NOMO-1 (cell line): ENCODE measurements around the gene PUS3.
"Not testable (repeated sequence)": the region's sequence is repeated elsewhere in the genome, so short reads cannot be mapped to it uniquely, and the experiment has no call there.

Experiments
- DNase-seq, 2 experiments: peaks; one replicate each; lab custom pipeline; 2025; ENCODE audit not compliant: unreplicated experiment in 2 of 2; lab: John Stamatoyannopoulos, UW

The PUS3 gene

DNA sequence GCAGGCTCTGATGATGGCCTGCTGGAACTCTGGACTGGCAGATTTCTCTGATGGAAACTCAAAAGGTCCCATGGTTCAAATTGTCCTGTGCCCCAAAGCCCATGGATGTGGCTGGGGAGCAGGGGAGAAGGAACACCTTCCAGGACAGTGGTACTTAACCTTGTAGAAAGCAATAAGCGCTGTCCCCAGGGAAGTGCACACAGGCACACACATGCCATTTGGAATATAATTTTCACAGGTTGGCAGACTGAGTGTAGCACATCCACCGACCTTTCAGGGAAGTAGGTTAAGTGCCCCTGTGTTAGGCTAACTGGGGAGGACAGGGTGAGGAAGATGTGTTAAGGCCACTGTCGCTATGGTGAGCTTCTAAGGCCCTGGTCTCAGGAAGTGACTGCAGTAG, 19.1 kb upstream of the PUS3 start:
- no peak for DNase-seq

DNA sequence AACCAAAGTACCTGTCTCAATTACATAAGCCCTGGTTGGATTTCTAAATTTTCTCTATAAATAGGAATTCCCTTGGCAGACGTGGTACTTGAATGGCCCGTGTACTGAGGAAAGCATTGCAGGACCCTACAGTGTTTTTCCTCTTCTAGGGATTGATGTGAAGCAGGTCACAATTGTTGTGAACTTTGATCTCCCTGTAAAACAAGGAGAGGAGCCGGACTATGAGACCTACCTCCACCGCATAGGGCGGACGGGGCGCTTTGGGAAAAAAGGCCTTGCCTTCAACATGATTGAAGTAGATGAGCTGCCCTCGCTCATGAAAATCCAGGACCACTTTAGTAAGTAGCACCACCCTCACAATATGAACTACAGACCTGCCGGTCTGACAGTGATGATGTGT, 18.0 kb upstream of the PUS3 start:
- no peak for DNase-seq

DNA sequence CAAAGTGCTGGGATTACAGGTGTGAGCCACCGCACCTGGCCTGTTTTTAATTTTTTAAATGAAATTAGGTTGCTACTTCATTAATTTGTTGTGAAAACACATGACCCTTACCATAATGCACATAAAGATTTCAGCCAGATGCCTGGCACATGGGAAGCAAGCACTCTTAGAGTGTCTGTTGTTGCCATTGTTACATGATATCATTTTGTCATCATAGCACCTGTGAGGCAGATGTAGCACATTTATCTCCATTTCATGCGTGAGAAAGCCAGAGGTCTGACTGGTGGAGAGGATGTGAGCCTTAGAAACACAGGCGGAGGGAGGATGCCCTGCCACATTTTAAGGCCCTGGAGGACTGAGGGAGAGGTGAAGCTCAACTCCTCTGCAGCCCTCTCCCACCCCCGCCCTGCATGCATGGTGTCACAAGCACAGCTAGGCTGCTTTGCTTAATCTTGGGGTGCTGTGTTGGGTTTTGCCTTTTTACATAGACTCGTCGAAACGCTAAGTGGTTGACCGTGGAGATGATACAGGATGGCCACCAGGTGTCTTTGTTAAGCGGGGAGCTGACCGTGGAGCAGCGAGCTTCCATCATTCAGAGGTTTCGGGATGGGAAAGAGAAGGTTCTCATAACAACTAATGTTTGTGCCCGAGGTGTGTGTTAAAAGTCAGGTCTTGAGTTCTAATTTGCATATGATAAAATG, 15.3 kb upstream of the PUS3 start:
- DNase-seq: no peak

DNA sequence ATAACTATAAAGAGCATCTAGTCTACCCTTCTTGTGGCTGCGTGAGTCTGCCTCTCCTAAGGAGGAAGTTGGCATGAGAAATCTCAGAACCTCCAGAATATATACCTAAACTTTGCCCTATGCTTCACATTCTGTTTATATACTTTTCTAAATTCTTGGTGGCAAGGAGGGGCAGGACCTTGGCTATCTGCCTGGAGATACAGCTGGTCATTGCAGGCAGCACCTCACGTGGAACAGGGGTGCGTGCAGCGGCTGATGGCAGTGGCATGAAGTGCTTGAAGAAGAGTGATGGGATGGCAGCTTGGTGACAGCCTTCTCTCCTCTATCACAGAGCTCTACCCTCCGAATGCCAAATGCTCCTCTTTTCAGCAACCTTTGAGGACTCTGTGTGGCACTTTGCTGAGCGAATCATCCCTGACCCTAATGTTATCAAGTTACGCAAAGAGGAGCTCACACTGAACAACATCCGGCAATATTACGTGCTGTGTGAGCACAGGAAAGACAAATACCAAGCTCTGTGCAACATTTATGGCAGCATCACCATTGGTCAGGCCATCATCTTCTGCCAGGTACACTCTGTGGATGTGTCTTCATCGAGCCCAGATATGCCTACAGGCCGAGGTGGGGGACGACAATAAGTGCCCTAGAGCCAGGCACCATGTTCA, 13.8 kb upstream of the PUS3 start:
- no peak for DNase-seq

DNA sequence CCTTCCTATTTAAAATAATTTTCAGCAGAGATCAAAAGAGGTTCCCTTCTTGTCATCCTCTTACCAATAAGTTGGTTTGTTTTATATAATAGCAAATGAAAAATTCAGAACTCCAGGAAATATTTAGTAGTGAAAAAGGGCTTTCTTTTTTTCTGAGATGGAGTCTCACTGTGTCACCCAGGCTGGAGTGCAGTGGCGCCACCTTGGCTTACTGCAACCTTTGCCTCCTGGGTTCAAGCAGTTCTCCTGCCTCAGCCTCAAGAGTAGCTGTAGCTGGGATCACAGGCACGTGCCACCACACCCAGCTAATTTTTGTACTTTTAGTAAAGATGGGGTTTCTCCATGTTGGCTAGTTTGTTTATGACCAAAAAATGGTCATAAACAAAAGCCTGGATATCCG, 11.6 kb upstream of the PUS3 start:
- not testable (repeated sequence) for DNase-seq

DNA sequence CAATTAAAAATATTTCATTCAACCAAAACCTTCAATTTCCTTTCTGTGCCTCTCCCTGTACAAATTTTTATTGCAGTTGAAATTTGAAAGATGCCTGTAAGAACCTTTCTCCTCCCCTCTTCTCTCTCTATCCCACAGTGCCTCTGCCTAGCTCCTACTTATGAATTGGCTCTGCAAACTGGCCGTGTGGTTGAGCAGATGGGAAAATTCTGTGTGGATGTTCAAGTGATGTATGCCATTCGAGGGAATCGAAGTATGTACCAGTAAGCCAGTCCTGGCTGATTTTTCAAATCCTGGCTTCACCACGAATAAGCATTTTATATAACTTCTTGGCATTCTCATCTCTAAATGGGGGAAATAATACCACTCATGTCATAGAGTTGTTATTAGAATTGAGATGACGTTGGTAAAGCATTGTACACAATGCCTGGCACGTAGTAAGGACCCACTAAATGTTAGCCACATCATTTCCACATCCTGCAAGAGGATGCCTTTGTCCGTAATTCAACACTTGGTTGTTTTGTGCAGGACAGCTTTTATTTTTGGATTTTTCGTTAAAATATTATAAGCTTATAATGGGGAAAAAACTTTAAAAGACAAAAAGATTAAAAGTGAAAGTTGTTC, 7.3 kb upstream of the PUS3 start:
- no peak for DNase-seq

DNA sequence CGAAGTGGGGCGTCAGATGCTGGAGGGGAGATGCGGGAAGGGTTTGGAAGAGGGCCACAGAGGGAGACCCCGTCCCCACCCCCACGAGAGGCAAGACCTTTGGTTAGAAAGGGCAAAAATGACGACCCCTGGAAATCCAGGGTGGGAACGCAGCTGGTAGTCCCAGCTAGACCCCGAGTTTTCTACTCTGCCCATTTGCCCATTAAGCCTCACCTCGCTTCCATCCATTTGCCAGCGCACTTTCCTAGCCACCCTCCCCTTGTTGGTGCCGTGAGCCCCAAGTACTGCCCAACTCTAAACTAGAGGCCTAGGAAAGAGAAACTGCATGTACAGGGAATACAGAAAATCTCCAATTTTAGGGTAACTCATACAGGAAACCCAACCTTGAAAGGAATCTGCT, 1.7 kb upstream of the PUS3 start:
- DNase-seq: no peak

DNA sequence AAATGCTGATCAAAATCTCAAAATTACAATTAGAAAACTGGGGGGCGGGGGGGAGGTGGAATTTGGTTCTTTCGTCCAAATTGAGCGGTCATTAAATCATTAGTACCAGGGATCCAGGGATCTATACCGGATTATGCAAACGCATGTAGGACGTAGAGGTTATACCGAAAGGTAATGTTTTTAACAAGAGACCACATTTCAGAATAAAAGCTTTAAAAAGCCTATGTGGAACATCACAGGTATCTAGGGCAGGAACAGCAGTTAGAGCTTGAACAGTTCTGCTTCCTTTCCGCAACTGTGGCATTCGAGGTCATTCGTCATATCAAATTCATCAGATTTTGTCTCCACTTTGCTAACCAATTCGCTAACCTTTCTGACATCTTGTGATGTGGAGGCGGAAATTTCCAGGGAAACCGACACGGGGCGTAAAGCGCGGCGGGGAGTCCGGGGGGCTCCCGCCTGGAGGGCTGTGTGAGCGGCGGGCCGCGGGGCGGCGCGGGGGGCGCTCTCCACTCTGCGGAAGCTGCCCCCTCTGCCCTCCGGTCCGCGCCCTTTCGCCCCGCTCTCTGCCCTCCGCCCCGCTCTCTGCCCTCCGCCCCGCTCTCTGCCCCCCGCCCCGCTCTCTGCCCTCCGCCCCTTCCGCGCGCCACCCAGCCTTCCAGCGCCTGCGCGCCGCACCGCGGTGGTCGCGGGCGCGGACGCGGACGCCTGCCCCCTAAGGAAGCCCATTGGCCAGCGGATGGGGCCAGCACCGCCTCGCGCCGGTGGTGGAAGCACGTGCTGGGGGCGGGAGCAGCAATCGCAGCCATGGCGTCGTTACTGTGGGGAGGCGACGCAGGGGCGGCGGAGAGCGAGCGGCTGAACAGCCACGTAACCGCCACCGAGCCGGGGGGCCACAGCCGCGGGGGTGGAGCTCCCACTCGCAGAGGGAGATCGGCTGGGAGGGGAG, 979 bp upstream of the PUS3 start, which contains the start of gene DDX25:
DDX25 (plus strand) TSS at position 798 of the 949 bp plus-strand sequence; CDS start at position 808, 10 bp downstream.
- no peak for DNase-seq

DNA sequence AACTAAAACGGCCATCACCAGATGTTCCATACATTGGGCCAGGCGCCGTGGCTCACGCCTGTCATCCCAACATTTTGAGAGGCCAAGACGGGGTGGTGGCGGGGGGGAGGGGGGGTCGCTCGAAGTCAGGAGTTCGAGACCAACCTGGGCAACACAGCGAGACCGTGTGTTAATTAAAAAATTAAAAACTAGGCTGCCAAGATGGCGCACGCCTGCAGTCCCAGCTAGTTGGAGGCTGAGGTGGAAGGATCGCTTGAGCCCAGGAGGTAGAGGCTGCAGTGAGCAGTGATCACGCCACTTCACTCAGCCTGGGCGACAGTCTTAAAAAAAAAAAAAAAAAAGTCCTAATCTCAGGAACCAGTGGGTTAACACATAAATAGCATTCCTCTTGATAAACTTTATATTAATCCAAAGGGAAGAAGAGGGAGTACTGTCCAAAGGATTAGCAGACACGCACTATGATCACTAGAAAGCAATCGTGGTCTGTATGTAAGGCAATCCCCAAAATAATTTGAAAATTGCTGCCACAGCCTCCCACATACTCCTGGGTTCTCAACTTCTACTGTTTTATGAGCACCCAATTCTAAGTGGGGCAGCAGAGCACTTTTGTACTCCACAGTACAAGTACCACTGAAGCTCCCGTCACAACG, 604 bp downstream of the PUS3 start:
- no peak for DNase-seq

DNA sequence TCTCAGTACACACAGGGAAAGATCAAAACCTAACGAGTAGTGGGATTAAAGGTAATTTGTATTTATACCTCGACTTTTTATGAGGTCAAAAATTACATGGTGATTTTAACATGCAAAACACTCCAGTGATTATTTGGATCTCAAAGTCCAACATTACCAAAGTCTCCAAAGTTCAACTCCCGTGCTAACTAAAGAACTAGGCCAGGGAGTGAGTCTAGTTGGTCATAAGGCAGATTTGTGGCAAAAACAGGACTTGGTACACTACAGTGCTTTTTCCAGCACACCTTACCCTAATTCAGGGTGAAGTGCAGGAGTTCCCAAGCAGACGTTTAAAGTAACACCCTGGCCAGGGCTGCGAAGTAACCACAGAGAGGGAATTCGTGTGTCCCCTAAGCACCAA, 1.1 kb downstream of the PUS3 start:
- DNase-seq: no peak

DNA sequence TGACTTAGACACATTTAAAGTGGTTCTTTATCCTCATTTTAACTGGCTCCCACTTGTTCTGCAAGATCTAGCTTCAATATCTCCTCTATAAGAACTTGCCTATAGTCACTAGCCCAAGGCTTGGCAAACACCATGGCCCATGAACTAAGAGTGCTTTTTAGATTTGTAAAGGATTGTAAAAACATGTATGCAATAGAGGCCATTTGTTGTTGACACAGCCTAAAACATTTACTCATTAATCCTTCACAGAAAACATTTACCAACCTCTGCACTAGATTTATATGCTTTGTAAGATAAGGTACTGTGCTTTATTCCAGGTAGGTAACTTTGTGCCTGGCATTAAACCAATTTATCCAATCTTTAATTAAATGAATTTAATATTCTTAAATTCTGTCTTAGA, 10.0 kb downstream of the PUS3 start:
- DNase-seq: no peak

DNA sequence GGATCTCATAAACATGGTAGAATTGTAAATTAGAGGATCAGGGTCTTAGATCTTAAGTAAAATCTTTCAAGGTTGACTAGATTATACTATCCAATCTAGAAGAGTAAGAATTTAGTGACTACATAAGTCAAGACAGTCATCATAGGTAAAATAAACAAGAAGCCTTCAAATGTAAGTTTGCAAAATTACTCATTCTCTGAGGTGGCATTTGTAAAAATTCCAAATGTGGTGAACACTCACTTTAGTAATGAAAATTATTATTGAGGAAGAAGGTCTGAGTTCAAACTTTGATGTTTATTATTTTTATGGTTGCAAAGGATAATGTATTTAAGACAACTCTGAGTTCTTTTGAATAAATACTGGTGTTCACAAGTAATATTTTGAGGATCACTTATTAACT, 10.9 kb downstream of the PUS3 start:
- DNase-seq: no peak

DNA sequence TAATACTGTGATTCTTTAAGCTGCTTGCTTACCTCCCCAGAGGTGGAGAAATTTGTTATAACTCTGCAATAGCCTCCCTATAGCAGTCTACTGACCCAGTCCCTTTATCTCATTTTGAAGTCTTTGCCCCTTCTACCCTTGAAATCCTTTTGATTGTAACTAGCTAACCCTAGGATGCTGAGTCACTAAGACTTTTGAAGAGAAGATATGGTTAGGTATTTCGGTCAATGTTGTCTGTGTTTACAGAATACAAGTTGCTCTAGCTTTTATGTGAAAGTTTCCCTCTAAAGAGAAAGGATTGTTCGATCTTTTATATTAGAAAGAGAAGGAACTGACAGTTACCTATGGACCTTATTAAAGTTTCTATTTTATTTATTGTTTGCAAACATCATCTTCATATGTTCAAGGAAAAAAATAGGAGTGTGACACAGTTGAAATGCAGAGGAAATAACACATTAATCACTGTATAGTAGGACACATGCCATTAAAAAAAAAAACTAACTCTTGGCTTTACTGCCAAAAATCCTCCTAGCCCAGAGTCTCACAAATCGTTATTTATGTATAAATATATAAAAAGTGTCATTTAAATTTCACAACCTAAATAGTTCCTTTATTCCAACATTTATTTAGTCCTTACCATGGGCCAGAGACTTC, 12.4 kb downstream of the PUS3 start:
- DNase-seq: no peak

DNA sequence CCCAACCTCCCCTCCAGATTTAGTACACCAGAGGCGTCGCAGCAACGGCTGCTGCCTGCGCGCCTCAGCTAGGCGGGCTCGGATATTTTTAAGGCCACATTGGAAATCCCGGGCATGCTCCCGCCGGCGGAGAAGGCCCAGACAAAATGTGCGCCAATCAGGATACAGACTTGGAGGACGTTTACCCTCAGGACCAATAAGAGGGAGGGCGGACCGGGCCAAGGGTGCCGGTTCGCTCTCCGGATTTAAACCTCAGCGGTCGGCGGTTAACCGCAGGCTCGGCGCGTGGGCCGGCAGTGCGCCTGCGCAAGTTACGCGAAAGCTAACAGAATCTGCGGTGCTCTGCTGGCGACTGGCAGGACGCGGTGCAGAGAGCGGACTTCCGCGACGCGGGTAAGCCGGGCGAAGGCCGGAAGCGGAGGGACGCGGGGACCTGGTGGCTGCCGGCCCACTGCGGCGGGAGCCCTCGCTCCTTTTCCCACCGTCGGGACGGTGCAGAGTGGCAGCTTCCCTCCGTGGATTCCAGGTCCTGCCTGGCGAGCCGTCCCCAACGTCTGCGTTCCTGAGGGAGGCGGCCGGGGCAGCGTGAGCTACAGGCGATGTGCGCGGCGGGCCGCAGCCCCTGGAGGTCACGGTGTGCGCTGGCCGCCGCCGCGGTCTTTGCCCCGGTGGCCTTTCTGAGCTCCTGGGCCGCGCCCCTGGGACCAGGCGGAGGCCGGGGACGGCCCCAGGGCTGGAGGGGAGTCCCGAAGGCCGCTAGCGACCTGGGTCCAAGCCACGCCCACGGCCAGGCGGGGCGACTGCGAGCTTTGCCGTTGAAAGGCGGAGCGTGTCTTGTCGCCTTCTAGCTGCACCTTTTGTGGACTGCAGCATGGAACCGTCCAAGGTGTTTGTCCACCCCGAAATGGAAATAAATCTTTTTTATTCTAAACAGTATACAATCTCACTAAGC, 15.4 kb downstream of the PUS3 start, which contains the start of gene HYLS1:
HYLS1 (plus strand) TSS at position 296 of the 952 bp plus-strand sequence. CDS start 11,701 bp downstream, outside the sequence.
- peak; percentile 95 to 96 for DNase-seq

DNA sequence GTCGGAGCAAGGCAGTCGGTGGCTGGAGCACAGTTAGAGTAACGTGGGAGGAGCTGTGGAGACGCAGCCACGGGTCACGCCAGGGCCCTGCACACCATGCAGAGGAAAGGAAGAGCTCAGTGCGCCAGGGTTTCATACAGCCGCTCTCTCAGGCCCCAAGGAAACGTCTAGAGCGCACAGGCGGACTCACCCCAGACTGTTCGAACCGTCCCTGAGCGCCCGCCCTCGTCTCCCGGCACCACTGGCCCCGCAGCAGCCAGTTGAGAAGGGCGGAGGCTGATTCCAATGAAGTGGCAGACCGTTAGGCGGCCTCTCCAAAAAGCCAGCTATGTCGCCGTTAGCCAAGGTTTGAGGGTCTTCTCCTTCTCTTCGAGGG, 16.0 kb downstream of the PUS3 start:
- peak; percentile 54 to 66 for DNase-seq

DNA sequence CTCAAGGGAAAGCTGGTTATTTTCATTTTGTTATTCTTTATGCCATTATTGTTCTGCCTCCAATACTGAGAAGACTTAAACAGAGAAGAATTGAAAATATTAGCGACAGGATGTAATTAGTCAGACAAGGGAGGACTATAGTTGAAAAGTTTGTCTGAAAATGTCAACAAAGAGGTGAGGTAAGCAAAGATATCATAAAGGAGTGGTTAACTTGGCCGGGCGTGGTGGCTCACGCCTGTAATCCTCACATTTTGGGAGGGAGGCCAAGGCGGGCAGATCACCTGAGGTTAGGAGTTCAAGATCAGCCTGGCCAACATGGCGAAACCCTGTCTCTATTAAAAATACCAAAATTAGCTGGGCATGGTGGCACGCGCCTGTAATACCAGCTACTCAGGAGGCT, 19.6 kb downstream of the PUS3 start:
- no peak for DNase-seq

DNA sequence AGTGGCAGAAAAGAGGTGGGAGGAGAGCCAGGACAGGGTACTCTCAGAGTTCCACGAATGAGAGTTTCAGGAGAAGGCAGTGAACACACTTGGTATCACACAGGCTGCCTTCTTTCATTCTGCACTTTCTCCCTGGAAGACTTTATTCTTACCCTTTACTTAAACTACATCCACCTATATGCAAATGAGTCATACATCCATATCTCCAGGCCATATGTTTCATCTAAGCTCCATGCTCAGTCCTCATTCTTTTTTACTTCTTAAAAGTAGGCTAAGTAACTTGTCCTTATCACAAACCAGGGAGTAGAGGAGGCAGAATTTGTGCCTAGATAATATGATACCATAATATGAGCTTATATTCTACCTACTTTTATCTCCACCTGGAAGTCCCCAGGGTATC, 21.7 kb downstream of the PUS3 start:
- no peak for DNase-seq

DNA sequence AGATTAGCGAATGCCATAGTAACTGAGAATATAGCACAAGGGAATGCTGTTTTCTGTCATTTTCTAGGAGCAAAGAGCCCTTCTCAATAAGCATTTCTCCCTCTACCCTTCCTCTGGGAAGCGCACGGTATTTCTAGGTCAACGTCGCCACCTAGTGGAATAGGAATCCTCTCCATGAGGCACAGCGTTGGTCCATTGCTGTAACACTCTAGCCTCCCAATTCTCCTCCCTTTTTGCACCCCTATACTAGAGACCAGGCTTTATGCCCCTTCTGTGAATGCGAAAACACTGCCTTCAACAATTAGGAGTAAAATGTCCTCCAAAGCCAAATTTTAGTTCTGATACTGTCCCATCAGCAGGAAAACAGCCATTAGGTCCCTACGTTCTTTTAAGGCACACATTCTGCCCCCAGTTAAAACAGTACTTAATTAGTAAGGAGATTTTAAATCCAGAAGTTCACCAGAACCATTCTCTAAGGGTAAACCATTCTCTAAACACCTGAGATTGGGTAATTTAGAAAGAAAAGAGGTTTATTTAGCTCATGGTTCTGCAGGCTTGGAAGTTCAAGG, 28.4 kb downstream of the PUS3 start:
- DNase-seq: peak in 1 of 2 experiments; percentile 43
